ENCODE measurements around the gene COL18A1. TPM values are rescaled to one million over a fixed set of nuclear protein-coding genes. Genes with fewer than 3 reads are reported as not detected.

COL18A1 gene
- total RNA-seq, 1 experiment from 2014 or later = 676 TPM

DNA sequence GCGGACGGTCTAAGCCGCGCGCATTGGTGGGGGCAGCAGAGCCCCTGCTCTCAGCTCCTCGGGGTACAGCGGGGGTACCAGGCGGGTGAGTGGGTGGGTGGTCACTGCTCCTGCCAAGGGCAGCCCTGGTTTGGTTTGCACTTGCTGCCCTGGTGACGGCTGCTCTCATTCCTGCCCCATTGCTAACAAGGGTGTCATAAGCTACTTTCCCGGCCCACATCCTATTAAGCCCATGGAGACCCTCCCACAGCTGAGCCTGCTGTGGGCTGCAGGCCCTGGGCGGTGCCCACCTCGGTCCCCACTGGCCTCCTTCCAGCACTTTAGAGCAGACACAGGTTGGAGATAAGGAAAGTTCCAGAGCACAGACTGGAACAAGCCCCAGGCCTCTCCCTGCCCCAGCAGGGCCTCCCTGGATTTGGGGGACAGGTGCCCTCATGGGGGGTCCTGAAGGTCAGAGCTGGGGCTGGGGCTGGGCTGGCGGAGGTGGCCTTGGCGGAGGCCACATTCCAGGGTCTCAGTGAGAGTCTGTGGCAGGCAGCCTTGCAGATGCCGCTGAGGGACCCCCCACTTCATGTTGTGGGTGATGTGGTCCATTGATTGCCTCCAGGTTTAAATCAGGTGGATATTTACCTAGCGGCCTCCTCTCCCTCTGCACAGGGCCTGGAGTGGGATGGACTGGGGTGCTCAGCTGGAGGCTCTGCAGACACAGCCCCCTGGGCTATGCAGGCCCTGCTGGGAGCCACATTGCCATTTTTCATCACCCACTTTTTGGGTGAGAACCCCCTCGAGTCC, 27.0 kb downstream of the COL18A1 start:
- Histone ChIP-seq H3K9me3 (ENCODE audit: control insufficient read depth, insufficient read depth, low read depth, low read length) (no peaks in the 10 kb centered on the region), H3K36me3 (ENCODE audit: control insufficient read depth, insufficient read depth, low read length) (no peaks in the 10 kb centered on the region), H3K27me3 (ENCODE audit: control insufficient read depth, insufficient read depth, low read length) (no peaks in the 10 kb centered on the region), H3K4me1 (ENCODE audit: control insufficient read depth, insufficient read depth, low read length) (peaks cover 87% of the 10 kb centered on the region), H3K27ac (ENCODE audit: low read length) (peak overlapping the region; percentile 89), H3K4me3 (ENCODE audit: low read depth in 2 of 2, low read length in 2 of 2) (no peak overlapping the region)
- POLR2A ChIA-PET = no interaction called here
- DNase-seq (ENCODE audit: low read depth, low spot score) = no peak
- ATAC-seq = no peak
- CTCF ChIA-PET = no interaction called here
- in situ Hi-C loops (cut with HindIII; ENCODE audit: low pct_unique_long_range_greater_than_20kb, low sequenced_read_pairs) (no loop called here), intact Hi-C loops (cut with micrococcal nuclease; ENCODE audit: unreplicated experiment) (no loop called here)
- TF ChIP-seq TCF7L2 (IDR thresholded peaks at IDR 0.05; ENCODE audit: low read depth, low read length) = no peak
- no peak for TF ChIP-seq SIN3A (IDR thresholded peaks at IDR 0.05; ENCODE audit: borderline replicate concordance, insufficient read depth, low read depth, low read length)
- TF ChIP-seq POLR2AphosphoS5 (IDR thresholded peaks at IDR 0.05; ENCODE audit: low read depth, low read length) = no peak
- no peak for TF ChIP-seq CTCF (IDR thresholded peaks at IDR 0.05)
- no peak for TF ChIP-seq REST (IDR thresholded peaks at IDR 0.05; ENCODE audit: insufficient read depth in 1 of 2, low read depth in 2 of 2, low read length in 1 of 2)
- BruUV-seq (replicated peaks) = no TSS peak

GRCh38 chr21:45432575-45433255, 27.8 kb downstream of the COL18A1 start:
- TF ChIP-seq TCF7L2 (IDR thresholded peaks at IDR 0.05; ENCODE audit: low read depth, low read length) (peak; percentile 79), REST (IDR thresholded peaks at IDR 0.05; ENCODE audit: insufficient read depth in 1 of 2, low read depth in 2 of 2, low read length in 1 of 2) (no peak), CTCF (IDR thresholded peaks at IDR 0.05) (no peak), POLR2AphosphoS5 (IDR thresholded peaks at IDR 0.05; ENCODE audit: low read depth, low read length) (no peak), SIN3A (IDR thresholded peaks at IDR 0.05; ENCODE audit: borderline replicate concordance, insufficient read depth, low read depth, low read length) (no peak)
- Histone ChIP-seq H3K27me3 (ENCODE audit: control insufficient read depth, insufficient read depth, low read length) (no peaks in the 10 kb centered on the region), H3K36me3 (ENCODE audit: control insufficient read depth, insufficient read depth, low read length) (no peaks in the 10 kb centered on the region), H3K9me3 (ENCODE audit: control insufficient read depth, insufficient read depth, low read depth, low read length) (no peaks in the 10 kb centered on the region), H3K4me1 (ENCODE audit: control insufficient read depth, insufficient read depth, low read length) (peaks cover 80% of the 10 kb centered on the region), H3K4me3 (ENCODE audit: low read depth in 2 of 2, low read length in 2 of 2) (no peak overlapping the region), H3K27ac (ENCODE audit: low read length) (peak overlapping the region; percentile 89)
- intact Hi-C loops (cut with micrococcal nuclease; ENCODE audit: unreplicated experiment) = no loop called here
- in situ Hi-C loops (cut with HindIII; ENCODE audit: low pct_unique_long_range_greater_than_20kb, low sequenced_read_pairs) = no loop called here
- no TSS peak for BruUV-seq (replicated peaks)
- CTCF ChIA-PET = no interaction called here
- DNase-seq (ENCODE audit: low read depth, low spot score) (no peak), ATAC-seq (no peak)
- POLR2A ChIA-PET = no interaction called here

All from Panc1 (cell line).